SKM-1 treated with dmso at 0.1 percent for 144 hours (cell line): ENCODE results near the gene PDLIM7.
A peak's percentile ranks its signal among the peaks of the same experiment; 100 is the strongest.

ENCODE experiments used
- DNase-seq: peaks from one replicate; lab custom pipeline; 2025; ENCODE audit not compliant: unreplicated experiment; lab: John Stamatoyannopoulos, UW

PDLIM7 gene

DNA sequence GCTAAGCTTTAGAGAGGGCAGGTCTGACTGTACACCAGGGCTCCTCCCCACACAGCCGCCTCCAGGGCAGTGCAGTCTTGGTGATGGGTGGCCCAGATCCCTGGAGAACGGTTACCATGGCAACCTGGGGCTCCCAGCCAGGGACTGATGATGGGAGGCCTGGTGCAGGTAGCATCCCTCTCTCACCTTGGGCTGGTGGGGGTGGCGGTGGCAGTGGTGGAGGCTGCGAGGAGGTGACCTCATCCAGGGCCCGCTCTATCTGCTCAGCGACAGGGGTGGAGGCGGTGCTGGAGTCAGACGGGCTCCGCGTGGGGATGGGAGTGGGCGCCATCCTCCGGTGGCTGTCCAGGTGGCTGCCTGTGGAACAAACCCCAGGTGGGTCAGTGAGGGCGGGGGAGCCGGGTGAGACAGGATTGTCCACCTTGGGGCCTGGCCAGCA is 38.5 kb downstream of the PDLIM7 start:
- DNase-seq: no peak

DNA sequence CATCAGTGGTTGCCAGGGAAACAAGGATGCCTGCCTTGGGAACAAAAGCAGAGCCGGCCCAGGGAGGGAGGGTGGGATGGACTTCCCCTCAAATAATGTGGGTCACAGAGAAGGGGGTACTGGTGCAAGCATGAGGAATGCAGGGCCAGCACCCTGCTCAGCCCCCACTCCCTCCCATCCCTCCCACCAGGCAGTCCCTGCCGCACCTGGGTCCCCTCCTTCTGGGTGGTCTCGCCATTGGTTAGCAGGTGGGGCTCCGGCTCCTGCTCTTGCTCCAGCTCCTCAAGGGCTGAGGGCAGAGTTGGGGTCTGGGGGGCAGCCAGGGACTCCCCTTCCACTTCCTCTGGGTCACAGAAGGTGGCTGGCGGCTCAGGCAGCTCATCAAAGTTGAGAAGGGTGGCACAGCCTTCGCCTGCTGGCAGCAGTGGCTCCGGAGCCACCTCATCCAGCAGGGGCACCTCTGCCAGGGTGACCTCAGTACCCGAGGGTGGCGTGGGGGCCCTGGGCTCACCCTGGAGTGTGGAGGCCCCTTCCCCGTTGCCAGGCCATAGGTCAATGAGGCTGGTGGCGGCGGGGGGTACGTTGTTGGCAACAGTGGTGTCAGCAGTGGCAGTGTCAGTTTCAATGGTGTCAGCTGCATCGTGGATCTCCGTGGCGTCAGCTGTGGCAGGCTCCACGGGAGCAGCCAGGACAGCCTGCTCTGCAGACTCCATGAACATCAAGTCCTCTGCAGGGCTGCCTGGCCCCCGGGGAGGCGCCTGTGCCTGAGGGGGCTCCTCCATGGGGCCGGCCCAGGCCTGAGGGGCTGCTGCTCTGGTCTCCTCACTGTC is 39.3 kb downstream of the PDLIM7 start:
- DNase-seq: no peak

DNA sequence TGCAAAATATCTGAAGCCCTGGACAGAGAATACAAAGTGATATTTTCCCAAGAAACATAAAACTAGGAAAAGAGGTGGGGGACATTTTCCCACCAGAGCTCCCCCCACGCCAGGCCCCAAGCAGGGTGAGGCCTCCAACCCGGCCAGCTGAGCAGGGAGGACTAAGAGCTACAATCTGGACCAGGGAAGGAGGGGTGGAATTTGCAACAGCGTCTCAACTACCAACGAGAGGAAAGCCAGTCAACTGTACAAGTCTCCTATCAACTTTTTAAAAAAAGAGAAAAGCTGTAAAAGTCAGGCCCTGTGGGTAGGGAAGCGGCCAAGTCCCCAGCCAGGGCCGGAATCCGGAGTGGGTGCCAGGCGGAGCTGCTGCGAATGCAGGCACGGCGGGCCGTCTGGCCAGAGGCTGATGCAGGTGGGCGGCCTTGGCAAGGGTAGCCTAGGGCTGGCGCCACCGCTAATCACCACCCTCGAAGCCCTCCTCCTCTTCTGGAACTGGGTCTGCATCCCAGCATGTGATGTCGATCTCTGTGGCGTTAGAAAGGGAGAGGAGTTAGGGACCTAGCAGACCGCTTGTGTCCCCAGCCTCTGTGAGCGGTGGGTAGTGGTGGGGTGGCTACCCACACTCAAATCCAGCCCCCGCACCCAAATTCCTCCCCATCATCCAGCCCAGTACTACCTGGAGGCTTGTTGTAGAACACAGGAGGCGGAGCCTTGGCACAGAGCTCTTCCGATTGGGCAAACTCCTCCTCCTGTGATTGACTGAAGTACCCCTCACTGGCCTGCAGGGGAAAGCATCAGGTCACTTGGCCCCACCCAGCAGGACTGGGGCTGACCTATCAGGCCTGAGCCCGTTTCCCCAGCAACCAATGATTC is 40.2 kb downstream of the PDLIM7 start:
- DNase-seq: peak; percentile 96

DNA sequence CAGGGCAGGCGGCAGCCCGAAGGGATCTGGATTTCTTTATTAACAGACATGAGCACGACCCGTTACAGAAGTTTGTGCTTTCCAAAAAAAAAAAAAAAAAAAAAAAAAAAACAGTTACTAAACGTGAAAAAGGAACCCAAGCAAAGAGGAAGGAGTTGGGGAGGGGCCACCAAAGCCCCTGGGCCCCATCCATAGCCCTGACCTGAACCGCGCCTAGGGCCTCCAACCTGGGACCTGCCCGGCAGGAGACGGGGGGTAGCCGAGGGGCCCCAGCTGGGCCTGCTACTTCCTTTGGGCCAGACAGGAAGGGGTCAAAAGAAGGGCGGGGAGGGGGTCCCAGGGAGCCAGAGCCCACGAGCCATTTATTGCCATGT is 40.8 kb downstream of the PDLIM7 start:
- DNase-seq: no peak

DNA sequence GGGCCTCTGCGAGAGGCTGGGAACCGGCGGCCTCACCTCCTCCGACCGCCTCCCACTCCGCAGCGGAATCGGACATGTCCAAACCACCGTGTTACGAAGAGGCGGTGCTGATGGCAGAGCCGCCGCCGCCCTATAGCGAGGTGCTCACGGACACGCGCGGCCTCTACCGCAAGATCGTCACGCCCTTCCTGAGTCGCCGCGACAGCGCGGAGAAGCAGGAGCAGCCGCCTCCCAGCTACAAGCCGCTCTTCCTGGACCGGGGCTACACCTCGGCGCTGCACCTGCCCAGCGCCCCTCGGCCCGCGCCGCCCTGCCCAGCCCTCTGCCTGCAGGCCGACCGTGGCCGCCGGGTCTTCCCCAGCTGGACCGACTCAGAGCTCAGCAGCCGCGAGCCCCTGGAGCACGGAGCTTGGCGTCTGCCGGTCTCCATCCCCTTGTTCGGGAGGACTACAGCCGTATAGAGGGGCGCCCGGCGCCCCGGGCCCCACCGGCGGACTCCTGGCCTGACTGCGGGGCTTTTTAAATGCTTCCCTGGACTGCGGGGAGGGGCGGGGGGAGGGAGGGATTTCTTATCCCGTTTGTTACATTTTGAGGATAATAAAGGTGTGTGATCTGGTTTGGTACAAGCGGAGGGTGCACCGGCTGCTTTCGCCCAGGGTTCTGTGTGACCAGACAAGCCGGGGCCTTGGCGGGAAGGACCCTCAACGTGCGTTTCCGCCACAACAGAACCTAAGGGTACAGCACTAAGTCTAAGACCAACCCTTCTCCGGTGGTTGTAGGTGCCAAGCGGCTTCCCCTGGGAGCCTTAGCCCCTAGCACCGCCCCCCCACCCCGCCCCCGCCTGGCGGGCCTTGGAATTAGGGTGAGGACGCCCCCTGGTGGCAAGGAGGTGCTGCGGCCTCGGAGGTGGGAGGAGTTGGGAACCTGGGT is 41.5 kb downstream of the PDLIM7 start:
- peak; percentile 71 for DNase-seq

DNA sequence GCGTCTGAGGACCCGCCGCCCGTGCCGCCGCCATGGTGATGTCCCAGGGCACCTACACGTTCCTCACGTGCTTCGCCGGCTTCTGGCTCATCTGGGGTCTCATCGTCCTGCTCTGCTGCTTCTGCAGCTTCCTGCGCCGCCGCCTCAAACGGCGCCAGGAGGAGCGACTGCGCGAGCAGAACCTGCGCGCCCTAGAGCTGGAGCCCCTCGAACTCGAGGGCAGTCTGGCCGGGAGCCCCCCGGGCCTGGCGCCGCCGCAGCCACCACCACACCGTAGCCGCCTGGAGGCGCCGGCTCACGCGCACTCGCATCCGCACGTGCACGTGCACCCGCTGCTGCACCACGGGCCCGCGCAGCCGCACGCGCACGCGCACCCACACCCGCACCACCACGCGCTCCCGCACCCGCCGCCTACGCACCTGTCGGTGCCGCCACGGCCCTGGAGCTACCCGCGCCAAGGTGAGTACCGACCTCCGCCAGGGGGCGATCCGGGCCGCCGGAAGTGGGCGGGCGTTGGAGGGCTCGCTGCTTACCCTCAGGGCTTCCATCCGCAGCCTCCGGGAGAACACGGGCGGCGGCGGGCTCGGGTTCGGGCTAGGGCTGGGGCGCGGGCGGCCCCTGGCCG is 42.3 kb downstream of the PDLIM7 start:
- DNase-seq: peak; percentile 63

DNA sequence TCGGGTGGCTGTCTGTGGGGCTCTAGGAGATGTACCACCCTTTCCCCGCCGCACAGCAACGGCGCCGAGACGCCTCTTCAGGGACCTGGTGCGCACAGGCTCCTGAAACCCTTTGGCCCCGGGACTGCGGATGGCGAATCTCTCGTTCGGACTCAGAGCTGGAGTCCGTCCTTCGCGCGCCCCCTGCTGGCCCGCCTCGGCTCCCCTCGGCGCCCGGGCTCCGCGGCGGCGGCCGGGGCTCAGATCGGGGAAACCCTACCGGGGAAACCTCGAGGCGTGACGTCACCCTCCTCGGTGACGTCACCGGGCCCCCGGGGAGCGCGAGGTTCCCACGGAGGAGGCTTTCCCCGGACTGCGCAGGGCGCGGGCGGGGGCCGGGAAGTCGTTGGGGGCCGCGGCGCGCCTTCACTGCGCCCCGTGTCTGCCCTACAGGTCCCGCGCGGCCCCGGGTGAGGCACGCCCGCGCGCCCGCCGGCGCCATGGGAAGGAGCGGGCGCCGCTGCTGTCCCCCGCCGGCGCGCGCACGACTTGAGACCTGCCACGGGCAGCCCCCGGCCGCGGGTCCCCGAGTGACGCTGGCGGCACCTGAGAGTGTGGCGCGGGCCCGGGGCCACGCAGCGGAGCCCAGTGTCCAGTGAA is 42.9 kb downstream of the PDLIM7 start:
- DNase-seq: peak; percentile 87

DNA sequence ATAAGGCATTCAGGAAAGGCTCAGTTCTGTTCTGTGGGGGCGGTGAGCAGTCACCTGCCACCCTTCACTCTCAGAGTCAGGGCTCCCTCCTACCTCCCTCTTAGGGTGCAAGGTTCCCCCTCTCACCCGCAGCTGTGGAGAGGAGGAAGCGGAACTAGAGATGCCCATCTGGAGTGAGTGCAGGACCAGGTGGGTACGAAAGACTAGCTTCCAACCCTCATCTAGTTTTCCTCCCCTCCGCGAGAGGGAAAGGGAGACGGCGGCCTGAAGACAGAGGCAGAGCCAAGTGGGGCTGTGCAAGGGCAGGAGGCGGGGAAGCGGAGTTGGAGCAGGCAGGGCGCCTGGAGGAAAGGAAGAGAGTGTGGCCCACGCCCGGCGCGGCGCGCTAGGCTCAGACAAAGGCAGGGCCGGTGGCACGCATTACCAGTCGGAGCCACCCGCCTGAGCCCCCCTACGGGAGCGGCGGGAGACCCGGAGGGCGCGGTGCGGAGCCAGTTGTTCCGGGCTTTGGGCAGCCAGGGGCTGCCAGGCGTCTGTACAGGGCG is 43.5 kb downstream of the PDLIM7 start:
- DNase-seq: no peak

DNA sequence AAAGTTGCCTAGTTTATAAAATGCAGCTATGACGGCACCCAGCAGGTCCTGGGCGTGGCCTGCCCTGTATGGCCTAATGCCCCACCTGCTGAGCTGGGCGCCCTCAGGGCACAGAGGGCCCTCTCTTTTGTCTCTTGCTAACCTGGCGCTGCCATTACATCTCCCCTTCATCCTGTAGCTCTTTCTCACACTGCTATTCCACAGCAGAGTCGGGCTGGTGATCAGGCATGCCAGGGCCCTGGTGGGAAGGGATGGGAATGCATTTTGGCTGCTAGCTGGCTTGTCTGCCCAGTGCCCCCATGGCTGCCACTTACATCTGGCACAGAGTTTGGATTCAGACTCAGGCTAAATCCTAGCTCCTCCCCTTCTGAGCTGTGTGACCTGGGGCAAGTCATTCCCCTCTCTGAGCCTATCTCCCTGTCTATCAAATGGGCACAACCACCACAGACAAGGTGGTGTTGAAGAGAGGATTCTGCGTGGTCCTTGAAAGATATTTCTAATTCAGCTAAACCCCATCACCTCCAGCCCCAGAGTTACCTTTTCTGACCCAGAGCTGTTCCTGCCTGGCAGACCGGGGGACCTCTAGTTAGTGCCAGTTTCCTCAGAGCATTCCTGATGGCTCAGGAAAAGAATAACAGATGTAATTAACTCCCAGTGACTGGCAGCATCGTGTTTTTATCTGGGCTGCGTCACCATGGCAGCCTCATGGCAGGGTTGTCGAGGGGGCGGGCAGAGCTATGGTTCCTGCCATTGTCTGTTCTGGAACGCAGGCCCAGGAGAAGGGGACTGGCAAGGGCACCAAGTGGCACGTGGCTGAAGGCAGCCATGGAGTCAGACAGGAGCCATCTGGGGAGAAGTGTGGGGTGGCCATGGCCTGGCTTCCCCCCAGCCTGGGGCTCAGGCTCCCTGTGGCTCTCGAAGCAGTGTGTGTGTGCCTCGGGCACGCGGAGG is 44.4 kb downstream of the PDLIM7 start:
- DNase-seq: no peak

DNA sequence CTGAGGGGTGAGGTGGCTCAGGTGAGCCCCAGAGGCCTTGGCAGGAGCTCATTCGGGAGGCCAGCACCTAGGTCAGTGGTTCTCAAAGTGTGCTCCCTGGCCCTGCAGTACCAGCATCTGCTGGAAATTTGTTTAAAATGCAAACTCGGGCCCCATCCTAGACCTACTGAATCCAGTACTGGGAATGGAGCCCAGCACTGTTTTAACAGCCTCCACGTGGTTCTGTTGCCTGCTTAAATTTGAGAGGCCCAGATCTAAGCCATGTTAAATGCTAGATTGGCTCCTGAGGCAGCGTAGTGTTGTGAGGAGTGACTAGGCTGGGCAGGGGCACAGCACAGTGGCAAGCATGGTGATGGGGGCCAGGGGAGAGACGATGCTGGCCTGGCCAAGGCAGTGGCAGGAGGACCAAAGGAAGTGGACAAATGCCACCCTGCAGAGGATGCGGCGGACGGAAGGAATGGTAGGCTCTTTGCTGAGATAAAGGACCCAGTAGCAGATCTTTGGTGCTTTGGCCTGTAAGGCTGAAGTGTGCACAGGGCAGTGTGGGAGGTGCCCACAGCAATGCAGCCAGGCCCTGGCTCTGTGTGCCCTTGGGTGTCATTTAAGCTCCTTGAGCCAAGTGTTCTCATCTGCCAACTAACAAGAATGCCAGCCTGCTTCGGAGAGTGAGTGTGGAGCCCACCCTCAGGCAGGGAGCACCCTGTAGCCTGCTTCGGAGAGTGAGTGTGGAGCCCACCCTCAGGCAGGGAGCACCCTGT is 46.6 kb downstream of the PDLIM7 start:
- no peak for DNase-seq

DNA sequence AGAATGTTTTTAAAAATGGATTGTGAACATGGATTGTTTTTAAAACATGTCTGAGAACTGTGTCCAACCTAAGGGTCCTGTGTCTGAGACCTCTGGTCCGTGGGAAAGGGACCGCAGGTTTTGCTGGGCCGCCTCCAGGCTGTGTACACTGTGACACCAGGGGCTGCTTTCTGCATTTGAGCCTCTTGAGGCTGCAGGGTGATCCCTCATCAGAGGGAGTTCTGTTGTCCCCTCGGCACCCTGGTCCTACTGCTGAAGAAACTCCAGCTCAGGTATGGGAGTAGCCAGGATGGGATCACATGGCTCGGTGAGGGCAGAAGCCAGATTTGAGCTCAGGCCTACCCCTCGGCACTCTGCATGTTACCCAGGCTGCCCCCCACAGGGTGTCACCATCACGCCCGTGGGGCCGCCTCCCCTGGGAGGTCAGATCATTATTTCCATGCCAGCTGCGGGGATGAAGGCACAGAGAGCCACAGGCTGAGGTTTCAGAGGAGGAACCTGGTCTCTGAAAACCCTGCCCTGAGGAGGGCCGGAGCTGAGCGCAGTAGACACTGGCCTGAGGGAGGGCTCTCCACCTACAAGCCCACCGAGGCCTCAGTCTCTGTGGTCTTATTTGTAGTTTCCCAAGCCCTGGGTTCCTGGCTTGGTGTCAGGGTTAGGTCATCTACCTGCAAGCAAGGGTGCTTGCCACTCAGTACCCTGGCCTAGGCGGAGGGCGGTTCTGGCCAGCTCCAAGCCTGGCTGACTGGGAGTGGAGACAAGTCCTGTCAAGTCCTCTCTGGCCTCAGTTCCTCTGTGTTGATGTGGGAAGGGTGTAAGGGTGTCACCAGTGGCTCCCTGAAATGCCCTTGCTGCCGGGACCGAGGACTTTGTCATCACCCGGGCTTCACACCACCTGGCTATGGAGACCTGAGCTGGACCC is 48.0 kb downstream of the PDLIM7 start:
- no peak for DNase-seq

DNA sequence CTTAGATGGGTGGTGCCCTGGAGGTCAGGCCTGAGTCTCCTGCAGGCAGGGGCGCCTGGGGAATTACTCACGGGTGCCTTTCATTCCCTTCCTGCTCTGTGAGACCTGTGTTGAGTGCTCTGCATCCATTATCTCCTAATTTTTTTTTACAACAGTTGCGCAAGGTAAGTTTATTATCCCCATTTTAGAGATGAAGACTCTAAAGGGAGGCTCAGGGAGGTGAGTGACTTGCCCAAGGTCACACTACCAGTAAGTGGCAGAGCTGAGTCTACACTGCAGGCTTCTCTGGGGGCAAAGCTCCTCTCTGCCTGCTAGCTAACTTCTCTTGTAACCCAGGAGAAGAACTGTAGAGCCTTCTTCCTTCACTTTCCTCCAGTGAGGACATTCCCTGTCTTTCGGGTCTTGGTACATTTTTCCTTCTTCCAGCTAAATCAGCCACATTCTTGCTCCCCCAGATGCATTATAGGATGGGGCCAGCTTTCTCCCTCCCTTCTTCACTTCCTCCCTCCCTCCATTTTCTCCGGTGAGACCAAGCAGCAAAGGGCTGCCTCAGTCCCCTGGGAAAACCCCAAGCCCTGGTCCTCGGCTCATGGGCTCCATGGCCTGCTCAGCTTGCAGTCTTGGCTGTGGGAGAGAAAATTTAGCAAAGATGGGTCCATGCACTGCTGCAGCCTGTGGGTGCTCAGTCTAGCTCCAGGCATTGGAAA is 49.0 kb downstream of the PDLIM7 start:
- DNase-seq: no peak

DNA sequence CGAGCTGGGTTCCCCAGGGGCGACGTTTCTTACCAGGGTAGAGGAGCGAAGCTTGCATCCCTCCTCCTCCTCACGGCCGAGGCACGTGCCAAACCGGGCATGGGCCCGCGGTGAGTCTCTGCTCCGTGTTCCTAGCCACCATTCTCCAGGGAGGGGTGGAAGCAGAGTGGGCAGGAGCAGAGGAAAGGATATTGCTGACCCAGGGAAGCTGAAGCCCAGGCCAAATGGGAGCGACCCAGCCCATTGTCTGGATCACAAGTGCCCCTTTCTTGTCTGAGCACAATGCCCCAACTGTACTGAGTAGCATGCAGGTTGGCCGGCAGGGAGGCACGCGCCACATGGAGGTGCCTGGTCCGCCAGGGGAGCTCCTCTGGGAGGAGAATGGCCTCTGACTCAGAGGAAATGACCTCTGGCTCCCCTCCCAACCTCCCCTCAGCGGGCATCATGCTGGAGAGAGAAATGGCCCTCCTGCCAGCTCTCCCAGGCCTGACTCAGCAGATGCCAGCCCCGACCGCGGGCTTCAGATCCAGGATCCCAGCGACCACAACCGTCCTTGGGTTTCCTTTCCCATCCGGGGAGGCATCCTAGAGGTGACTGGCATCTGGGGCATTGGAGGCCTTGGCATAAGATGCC is 49.7 kb downstream of the PDLIM7 start:
- DNase-seq: peak; percentile 14

DNA sequence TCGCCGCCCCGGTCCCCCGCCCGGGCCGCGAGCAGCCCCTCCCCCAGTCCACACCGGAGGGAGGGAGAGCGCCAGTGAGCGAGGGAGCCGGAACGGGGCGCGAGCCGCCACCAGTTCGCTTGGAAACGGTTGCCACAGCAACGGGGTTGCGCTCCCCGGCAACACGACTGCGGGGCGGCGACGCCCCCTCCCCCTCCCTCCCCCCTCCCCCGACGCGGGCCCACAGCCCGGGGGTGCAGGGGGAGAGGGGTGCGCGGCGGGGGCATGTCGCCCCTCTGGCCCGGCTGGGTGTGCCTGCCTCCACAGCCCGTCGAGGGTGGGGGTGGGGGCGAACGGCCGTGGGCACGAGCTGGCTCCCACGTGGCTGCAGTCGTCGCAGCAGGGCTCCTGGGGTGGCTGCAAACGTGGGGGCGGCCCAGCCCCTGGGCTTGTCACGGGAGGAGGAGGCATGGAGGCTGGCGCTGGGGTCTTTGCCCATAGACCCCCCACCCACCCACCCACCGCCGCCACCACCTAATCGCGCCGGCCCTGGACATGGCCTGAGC is 50.3 kb downstream of the PDLIM7 start:
- peak; percentile 44 for DNase-seq

DNA sequence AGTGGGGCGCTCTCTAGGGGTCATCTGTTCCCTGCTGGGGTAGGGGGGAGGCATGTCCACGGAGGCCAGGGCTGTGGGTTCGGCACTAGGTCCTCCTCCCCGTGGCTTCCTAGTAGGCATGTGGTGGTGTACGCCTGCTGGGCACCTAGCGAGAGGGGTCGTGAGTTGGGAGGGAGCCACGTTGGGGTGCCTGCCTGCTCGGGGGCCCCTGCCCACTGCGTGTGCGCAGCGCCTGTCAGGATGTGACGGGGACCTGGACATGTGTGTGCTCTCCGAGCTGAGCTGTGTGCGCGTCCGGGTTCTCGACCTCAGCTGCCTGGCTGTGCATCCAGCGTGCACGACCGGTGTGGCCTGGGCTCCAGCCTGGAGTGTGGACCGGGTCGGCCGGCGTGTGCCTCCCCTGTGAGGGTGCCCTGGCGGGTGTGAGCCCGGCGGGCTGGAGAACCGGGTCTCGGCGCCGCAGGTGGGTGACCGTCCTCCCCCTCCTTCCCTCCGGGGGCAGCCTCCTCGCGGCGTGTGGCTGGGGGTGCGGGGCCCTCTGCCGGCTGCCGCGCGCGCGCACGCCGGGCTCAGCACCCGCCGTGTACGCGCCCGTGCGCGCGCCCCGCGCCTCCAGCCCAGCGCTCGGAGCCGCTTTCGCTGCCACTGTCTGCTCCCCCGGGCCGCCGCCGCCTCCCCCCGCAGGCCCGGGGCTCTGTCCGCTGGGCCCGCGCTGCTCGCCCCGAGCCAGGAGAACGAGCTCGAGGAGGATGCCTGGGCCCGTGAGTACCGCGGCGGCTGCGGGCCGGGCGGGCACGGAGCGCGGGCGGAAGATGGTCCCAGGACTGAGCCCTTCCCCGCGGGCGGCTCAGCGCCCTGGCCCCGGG is 51.0 kb downstream of the PDLIM7 start, which contains the start of gene PRR7:
Gene PRR7, plus strand, starts transcription at position 615 of the 866 bp plus-strand sequence. CDS start 8,254 bp downstream, outside the sequence.
- peak; percentile 75 for DNase-seq
